OCI-LY1 (cell line): ENCODE measurements around the gene KRTAP1-5.

ENCODE experiments used
- CTCF ChIP-seq: fragments of 200-600 bp; sonication (generic), shearing (Covaris generic); IDR thresholded peaks from 2 replicates; pipeline ENCODE4 v1.5.1; 2017; ENCODE audit warnings: mild to moderate bottlenecking, antibody characterized with exemption, low read length, moderate library complexity, mixed read lengths
- EZH2 ChIP-seq: fragments of 200-600 bp; sonication (generic), shearing (Covaris generic); IDR thresholded peaks from 2 replicates; pipeline ENCODE4 v1.8.0; 2017; ENCODE audit warnings: borderline replicate concordance, mixed run types, mild to moderate bottlenecking, antibody characterized with exemption, low read length, moderate library complexity, mixed read lengths

GRCh38 chr17:41013606-41014005, 13.4 kb downstream of the KRTAP1-5 start:
- TF ChIP-seq CTCF (no peak), EZH2 (no peak)
